GM04503 (cell line): ENCODE results near the gene AIF1L.
"Not testable (repeated sequence)": the region's sequence is repeated elsewhere in the genome, so short reads cannot be mapped to it uniquely, and the experiment has no call there.

Experiments
- DNase-seq: peaks from one replicate; pipeline ENCODE4 v3.0.0-alpha.2; 2012; ENCODE audit warnings: low read depth

The AIF1L gene

DNA sequence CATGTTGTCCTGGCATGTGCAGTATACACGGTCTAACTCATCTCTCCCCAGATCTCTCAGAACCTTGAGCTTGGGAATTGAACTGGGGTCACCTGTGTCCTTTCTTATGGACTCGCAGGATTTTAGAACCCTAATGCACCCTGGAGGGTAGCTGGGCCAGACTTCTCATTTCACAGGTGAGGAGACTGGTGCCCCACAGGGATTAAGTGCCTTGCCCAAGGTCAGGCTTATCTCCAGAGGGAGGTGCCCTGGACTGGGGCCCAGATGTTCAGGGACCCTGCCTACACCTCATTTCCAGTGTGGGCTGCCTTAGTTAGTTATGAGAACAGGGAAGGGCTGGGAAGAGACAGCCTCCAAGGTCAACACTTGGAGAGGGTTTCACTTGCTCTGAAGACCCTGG, 25.0 kb downstream of the AIF1L start:
- DNase-seq = no peak

DNA sequence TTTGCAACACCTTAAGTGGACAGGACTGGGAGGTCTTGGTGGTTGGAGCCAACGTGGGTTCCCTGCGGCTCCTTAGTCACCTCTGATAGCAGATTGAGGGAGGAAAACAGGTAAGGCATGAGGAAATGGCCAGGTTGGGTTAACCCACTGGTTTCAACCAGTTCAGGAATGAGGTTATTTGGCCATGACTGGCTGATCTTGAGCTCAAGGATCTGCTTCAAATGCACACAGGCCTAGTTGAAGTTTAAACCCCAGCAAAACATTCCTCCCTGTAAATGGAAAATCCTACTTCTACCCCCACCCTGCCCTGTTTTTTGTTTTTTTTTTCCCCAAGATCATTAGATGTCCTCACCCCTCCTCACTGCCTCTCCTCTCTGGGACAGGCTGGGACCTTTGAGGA, 25.8 kb downstream of the AIF1L start:
- DNase-seq = no peak

GRCh38 chr9:131125038-131125287, 28.6 kb downstream of the AIF1L start:
- DNase-seq = no peak

DNA sequence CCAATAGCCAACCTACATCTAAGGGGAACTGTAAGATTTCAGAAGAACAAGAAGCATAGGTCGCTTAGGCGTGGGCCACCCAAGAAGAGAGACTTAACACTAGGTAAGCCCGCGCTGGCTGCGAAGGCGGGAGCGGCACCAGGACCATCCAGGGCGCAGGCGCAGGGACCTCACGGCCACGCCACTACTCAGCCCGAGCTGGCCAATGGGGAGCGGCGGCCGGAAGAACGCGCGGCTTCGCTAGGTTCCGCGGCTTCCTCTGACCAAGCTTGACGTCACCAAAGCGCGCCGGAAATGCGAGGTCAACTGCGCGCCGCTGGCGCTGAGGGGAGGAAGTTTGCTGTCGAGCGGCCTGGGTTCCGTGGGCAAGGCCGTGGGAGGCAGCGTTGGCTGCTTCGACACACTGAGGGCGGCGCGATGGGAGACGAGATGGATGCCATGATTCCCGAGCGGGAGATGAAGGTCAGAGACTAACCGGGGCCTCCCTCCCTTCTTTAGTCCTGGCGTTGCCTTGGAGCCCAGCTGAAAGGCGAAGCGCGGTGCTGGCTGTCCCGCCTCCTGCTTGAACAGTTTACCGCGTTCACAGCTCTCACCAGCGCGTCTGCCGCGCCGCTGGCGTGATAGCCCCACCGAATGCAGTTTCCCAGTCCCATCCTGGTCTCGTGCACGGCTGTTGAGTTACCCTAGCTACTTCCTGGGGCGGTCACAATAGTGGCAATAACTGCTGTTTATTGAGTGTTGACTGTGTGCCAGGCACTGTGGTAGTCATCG, 29.1 kb downstream of the AIF1L start, which contains the start of gene NUP214:
Gene NUP214 (plus strand): TSS at position 299 of the 771 bp plus-strand sequence. CDS start 119 bp downstream, at position 418.
- DNase-seq = peak; percentile 77

DNA sequence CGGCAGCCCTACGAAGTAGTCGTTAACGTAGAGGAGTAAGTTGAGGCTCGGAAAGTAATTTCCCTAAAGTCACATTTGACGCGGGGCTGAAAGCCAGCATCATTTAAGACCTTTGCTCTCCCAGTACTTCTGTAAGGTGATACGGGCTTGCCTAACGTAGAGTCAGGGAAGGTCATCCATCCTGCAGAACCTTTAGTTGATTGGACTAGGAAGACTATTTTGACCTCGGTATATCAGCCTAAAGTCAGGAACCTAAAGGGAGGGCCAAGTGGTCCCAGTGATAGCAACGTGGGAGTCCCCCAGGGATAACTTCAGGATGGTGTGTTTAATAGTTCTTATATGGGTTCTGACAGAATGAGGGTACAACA, 29.7 kb downstream of the AIF1L start:
- no peak for DNase-seq

DNA sequence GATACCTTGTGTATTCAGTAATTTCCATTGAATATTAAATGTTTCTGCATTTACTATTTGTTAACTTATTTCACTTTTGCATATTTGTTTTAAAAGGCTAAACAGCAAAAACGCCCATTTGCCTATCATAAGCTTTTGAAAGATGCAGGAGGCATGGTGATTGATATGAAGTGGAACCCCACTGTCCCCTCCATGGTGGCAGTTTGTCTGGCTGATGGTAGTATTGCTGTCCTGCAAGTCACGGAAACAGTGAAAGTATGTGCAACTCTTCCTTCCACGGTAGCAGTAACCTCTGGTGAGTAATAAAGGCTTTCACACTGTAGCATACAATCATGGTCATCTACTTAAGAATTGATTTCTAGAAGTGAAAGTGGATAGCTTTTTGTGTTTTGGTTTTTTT, 32.9 kb downstream of the AIF1L start:
- no peak for DNase-seq

- DNase-seq = no peak
Observed at GRCh38 chr9:131138676-131139075, 42.3 kb downstream of the AIF1L start.

GRCh38 chr9:131140112-131140511, 43.8 kb downstream of the AIF1L start:
- DNase-seq = no peak

DNA sequence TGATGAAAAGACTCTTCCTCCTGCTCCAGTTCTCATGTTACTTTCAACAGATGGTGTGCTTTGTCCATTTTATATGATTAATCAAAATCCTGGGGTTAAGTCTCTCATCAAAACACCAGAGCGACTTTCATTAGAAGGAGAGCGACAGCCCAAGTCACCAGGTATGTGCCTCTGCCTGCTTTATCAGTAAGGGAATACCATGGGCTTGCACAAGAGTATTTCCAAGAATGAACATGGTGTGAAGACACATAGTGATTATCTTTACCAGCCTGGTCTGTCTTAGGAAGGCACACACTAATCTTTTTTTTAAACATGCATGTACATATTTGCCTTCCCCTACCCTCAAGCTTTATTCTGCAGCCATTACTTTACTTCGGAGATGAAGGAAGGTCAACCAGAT, 44.2 kb downstream of the AIF1L start:
- no peak for DNase-seq

DNA sequence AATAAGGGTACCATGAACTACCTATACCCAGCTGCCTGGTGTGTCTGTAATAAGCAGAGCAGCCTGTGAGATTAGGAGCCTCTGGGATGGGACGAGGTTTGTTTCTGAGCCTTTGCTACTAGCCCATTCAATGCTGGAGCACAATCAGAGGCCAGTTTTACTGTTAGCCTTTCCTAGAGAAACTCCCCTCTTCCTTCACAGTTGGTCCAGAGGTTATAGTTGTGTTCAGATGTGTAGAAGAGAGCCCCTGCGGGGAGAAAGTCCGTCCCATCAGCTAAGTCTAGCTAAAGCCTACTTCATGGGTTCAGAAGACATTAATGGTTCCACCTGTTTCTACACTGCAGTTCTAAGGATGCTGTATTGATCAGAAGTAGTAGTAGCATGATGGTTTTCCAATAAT, 45.8 kb downstream of the AIF1L start:
- DNase-seq = no peak

- DNase-seq = no peak
Observed at GRCh38 chr9:131144201-131144600, 47.9 kb downstream of the AIF1L start.

- no peak for DNase-seq
Observed at GRCh38 chr9:131145245-131145644, 48.9 kb downstream of the AIF1L start.

DNA sequence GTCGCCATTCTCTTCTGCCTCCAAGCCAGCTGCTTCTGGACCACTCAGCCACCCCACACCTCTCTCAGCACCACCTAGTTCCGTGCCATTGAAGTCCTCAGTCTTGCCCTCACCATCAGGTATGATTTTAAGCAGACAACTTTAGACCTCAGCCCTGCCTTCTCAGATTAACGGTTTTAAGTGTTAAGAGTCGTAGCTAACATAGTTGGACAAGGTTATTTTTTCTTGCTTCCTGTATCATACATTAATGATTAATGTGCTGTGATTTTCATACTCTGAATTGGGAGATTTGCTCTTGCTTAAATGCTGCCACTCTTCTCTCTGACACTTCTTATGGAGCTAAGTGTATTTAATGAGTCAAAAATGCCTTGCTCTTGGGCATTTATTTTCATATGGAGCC, 49.9 kb downstream of the AIF1L start:
- no peak for DNase-seq

DNA sequence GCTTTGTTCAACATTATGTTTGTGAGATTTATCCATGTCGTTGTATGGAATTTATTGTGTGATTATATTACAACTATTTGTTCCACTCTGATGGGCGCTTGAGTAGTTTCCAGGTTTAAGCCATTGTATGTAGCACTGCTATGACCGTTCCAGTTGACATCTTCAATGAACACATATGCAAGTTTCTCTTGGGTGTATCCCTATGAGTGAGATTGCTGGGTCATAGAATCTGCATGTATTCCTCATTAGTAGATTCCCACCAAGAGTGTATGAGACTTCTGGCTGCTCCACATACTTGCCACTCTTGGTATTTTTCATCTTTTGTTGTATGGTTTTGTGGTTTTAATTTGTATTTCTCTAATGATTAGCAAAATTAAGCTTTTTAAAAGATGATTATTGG, 51.9 kb downstream of the AIF1L start:
- no peak for DNase-seq

DNA sequence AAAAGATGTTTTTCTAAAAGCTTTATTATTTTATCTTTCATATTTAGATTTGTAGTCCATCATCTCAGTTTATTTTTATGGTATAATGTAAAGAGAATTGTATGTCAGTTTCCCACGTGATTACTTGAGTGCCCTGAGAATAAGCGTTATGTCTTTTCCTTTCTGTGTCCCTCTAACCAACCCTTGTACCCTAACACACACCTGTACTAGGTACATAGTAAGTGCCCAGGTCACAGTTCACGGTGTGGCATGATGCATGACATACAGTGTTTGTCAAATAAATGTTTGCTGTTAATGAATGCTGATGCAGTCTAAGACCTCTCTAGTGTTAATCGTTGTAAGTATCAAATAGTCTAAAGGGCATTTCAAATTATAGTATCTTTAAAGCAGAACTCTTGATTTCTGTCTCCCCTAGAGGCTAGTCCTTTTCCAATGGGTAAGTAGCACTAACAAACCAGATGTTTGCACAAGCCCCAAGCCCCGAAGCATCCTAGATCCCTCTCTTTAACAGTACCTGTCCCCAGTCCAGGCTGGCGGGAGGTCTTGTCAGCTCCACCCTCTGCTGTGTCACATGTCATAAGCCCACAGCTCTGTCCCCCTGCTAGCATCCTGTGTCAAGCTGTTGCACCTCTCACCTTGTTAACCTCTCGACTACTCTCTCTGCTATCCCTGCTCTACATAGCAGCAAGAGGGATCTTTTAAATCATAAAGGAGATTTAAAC, 52.8 kb downstream of the AIF1L start:
- DNase-seq = no peak

- DNase-seq = no peak
Observed at GRCh38 chr9:131149688-131150053, 53.3 kb downstream of the AIF1L start.

GRCh38 chr9:131153595-131153994, 57.3 kb downstream of the AIF1L start:
- DNase-seq = no peak

GRCh38 chr9:131158673-131159072, 62.3 kb downstream of the AIF1L start:
- DNase-seq = not testable (repeated sequence)

- no peak for DNase-seq
Observed at GRCh38 chr9:131160416-131161112, 64.2 kb downstream of the AIF1L start.

DNA sequence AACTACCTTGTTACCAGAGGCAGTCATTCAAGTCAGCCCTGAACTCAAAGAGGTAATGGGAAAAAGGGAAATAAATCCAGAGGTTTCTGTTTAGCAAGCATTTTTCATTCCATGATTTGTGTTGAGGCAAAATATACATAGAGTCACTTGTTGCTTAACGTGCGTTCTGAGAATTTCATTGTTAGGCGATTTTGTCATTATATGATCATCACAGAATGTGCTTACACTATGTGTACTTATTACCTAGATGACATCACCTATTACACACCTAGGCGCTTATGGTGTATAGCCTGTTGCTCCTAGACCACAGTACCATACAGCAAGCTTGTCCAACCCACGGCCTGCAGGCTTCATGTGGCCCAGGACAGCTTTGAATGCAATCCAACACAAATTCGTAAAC, 65.3 kb downstream of the AIF1L start:
- no peak for DNase-seq

DNA sequence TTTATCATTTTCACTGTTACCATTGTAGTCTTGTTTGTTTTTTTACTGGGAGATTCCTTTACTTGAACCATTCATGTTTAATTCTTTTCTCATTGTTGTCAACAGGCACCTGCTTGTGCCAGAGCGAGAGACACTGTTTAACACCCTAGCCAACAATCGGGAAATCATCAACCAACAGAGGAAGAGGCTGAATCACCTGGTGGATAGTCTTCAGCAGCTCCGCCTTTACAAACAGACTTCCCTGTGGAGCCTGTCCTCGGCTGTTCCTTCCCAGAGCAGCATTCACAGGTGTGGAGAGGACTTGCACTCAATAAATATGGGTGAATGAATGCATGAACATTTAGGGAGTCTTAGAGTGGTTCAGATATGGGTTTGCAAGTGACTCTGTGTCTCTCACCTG, 66.6 kb downstream of the AIF1L start:
- no peak for DNase-seq

GRCh38 chr9:131165523-131165922, 69.2 kb downstream of the AIF1L start:
- DNase-seq = no peak

GRCh38 chr9:131167146-131167692, 70.9 kb downstream of the AIF1L start:
- DNase-seq = no peak
